IPS-11a (cell line): ENCODE data around the gene RNF217.

Source experiments
- H3K4me3 ChIP-seq: one replicate; pipeline ENCODE4 v1.5.1; 2013; ENCODE audit warnings: low read depth, low read length, control low read depth

RNF217 gene

GRCh38 chr6:125095580-125096301, 133.5 kb downstream of the RNF217 start:
- H3K4me3 ChIP-seq = no peak overlapping the region

- no peak overlapping the region for H3K4me3 ChIP-seq
Observed at GRCh38 chr6:125097186-125097585, 134.9 kb downstream of the RNF217 start.

GRCh38 chr6:125098253-125098652, 136.0 kb downstream of the RNF217 start:
- H3K4me3 ChIP-seq = no peak overlapping the region

- H3K4me3 ChIP-seq = peak overlapping the region; percentile 55
Observed at GRCh38 chr6:125099211-125100073, 137.2 kb downstream of the RNF217 start.

GRCh38 chr6:125100074-125100652, 137.9 kb downstream of the RNF217 start:
- peak overlapping the region; percentile 55 for H3K4me3 ChIP-seq

- no peak overlapping the region for H3K4me3 ChIP-seq
Observed at GRCh38 chr6:125101128-125101527, 138.9 kb downstream of the RNF217 start.

GRCh38 chr6:125101631-125102030, 139.4 kb downstream of the RNF217 start:
- no peak overlapping the region for H3K4me3 ChIP-seq

- H3K4me3 ChIP-seq = no peak overlapping the region
Observed at GRCh38 chr6:125102411-125102810, 140.2 kb downstream of the RNF217 start.

DNA sequence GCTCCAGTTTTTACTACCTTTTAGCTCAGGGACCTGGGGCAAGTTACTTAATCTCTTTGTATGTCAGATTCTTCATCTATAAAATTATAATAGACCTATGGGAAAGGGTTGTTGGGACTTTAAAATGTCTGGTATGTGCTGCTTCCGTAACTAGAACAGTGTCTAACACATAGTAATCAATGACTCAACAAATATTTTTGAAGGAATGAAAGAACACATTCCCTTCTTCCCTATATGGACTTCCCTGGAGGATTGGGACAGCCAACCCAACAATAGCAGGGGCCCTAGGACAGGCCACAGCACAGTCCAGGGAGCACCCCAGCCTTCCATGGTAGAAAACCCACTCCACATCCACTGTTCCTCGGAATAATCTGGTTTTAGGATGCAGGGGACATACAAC, 140.7 kb downstream of the RNF217 start:
- no peak overlapping the region for H3K4me3 ChIP-seq

DNA sequence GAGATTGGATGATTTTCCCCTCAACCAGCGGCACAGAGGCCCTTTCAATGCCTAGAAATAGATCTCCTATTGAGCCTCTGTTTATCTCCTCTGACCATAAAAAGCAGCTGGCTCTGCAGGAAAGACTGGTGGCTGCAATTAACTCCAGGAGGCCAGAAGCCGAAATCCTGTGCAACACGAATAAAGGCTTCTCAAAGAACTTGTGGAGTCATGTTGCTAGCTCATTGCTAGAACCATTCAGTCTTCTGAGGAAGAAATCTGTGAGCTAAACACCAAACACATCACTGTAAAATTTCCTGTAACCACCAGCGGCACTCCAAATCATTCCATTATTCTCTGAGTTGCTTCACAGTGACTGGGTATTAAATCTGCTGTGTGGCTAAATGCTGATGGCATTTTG, 142.2 kb downstream of the RNF217 start:
- H3K4me3 ChIP-seq = no peak overlapping the region

DNA sequence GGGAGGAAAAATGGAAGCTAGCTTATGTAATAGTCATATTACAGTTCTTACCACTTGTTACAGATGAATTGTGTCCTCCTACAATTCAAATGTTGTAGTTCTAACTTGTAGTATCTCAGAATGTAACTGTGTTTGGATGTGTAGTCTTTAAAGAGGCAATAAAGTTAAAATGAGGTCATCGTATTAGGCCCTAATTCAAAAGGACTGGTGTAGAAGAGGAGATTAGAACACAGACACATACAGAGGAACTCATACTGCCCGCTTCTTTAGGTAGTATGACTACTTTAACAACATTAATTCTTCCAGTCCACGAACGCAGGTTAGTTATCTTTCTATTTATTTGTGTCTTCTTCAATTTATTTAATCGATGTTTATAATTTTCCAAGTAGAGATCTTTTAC, 144.8 kb downstream of the RNF217 start:
- no peak overlapping the region for H3K4me3 ChIP-seq

DNA sequence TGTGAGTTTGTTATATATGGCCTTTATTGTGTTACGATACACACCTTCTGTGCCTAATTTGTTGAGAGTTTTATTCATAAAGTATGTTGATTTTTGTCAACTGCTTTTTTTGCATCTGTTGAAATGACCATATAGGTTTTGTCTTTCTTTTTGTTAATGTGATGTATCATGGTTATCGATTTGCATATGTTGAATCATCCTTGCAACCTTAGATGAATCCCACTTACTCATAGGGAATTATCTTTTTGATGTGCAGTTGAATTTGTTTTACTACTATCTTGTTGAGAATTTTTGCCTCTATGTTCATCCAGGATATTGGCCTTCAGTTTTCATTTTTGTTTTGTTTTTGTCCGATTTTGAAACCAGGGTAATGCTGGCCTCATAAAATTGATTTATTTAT, 145.7 kb downstream of the RNF217 start:
- H3K4me3 ChIP-seq = no peak overlapping the region

GRCh38 chr6:125110056-125110455, 147.8 kb downstream of the RNF217 start:
- no peak overlapping the region for H3K4me3 ChIP-seq

GRCh38 chr6:125111219-125111983, 149.2 kb downstream of the RNF217 start:
- H3K4me3 ChIP-seq = no peak overlapping the region

- no peak overlapping the region for H3K4me3 ChIP-seq
Observed at GRCh38 chr6:125112934-125113333, 150.7 kb downstream of the RNF217 start.

GRCh38 chr6:125114248-125114858, 152.1 kb downstream of the RNF217 start:
- no peak overlapping the region for H3K4me3 ChIP-seq

GRCh38 chr6:125116170-125116569, 153.9 kb downstream of the RNF217 start:
- no peak overlapping the region for H3K4me3 ChIP-seq

- H3K4me3 ChIP-seq = no peak overlapping the region
Observed at GRCh38 chr6:125116710-125117109, 154.5 kb downstream of the RNF217 start.

GRCh38 chr6:125117818-125118217, 155.6 kb downstream of the RNF217 start:
- no peak overlapping the region for H3K4me3 ChIP-seq

DNA sequence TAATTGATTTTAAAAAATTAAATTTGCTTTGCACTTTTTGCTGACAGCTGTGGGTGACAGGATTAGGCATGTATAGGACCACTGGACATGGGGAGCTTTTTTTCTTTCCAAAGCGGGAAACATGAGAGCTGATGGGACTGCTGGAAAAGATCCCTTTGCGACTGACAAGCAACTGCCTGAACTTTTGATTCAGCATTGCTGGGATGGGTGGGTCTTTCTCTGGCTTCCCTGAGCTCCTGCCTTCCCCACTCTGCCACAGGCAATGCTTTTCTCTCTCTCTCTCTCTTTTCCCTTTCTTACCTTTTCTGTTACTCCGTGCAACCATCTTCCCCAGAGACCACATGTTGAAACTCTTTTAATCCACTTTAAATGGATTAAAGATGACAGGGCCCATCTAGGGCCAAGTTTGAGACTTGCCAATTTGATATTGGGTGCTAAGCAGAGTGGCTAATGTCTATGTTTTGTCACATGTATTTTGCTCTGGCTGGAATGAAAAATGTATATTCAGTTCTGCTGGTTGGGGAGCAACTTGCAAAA, 157.9 kb downstream of the RNF217 start:
- no peak overlapping the region for H3K4me3 ChIP-seq
